NOMO-1 (cell line): ENCODE data around the gene ERCC5.
A peak's percentile ranks its signal among the peaks of the same experiment; 100 is the strongest.

Experiments used
- DNase-seq, 2 experiments: peaks; one replicate each; lab custom pipeline; 2025; ENCODE audit not compliant: unreplicated experiment in 2 of 2; lab: John Stamatoyannopoulos, UW

Gene ERCC5

DNA sequence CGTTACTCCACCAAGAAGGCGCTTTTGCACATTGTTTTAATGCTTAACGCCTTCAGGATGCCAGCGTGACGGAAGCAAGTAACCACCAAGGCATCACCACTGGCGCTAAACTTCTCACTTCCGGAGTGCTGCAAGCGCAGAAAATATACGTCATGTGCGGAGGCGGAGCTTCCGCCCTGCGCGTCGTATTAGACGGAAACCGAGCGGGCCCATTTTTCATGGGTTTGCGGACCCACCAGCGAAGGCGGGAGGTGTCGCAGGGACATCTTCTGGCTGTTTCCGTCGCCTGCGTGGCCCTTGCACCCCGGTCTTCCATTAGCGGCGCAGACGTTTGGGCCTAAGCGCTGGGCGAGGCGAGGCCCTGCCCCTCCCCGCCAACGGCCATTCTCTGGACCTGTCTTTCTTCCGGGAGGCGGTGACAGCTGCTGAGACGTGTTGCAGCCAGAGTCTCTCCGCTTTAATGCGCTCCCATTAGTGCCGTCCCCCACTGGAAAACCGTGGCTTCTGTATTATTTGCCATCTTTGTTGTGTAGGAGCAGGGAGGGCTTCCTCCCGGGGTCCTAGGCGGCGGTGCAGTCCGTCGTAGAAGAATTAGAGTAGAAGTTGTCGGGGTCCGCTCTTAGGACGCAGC is at the start of gene ERCC5:
Gene ERCC5, plus strand, starts transcription at position 403 of the 631 bp plus-strand sequence. CDS start 235 bp downstream, outside the sequence.
- peak; percentile 93 to 95 for DNase-seq

DNA sequence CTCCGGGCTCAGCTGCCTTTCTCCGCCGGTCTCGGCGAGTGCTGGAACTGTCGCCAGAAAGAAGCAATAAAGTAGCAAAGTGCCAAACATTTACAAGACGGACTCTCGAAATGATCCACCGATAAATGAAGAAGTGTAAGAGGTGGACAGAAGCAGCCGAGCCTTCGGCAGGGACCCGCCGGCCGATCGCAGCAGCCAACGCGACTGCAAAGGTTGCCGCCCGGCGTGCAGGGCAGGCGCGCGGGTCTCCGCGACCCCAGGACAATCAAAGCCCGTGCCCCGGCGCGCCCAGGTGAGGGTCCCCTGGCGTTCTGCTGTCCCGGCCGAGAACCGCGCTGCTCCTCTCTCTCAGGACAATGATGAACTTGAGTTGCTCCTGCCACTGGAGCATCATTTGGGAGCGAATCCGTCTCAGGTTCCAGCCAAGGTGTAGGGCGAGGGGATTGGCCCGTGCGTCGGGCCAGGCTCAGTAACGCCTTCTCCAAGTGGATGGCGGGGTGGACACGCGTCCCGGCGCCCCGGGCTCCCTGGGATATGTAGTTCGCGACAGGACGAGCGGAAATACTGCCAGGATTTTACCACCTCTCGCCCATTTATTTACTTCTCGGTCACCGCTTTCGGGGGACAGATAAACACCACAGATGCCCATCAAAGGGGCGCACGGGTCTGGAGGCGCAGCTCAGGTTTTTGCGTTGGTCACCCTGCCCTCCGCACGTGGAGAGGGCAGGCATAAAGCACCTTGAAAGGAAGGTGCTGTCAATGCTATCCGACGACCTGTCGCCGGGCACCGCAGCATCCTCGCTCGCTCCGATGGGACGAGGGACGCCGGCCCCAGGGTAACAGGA is 47.0 kb upstream of the ERCC5 start, which contains the start of the genes BIVM and POGLUT2:
Gene BIVM, plus strand, starts transcription at position 539 of the 845 bp plus-strand sequence. CDS start 8,149 bp downstream, outside the sequence.
Gene POGLUT2, minus strand, starts transcription at position 396 of the 845 bp plus-strand sequence. Its CDS starts 306 bp downstream, at position 90.
- peak; percentile 51 to 56 for DNase-seq

DNA sequence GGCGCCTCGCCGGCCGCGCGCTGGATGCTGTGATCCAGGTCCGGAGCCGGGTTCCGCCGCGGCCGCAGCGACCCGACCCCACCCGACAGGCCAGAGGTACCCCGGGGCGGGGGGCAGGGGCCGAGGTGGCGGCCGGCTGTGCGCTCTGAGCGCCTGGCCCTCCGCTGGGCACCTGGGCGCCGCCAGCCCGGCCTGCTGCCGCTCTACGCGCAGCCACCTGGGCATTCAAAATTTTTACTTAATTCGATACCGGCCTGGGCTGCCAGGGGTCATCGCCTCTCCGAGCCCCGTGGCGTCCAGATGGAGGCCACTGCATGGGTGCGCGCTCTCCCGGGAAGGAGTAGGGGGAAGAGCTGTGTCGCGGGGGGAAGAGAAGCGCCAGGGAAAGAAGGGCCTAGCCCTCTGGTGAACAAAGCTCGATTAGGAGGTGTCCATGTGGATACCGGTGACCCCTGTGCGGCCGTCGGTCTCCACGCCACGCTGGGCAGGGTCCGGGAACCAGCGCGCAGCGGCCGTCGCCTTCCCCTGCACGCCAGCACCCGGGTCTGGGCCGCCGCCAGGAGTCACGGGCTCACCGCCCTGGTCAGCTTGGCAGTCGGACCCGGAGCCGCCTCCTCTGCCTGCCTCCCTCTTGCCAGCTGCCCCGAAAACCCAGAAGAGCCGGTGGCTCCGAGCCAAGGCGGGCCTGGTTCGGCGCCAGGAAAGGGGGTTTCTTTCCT is 46.2 kb upstream of the ERCC5 start:
- no peak for DNase-seq

DNA sequence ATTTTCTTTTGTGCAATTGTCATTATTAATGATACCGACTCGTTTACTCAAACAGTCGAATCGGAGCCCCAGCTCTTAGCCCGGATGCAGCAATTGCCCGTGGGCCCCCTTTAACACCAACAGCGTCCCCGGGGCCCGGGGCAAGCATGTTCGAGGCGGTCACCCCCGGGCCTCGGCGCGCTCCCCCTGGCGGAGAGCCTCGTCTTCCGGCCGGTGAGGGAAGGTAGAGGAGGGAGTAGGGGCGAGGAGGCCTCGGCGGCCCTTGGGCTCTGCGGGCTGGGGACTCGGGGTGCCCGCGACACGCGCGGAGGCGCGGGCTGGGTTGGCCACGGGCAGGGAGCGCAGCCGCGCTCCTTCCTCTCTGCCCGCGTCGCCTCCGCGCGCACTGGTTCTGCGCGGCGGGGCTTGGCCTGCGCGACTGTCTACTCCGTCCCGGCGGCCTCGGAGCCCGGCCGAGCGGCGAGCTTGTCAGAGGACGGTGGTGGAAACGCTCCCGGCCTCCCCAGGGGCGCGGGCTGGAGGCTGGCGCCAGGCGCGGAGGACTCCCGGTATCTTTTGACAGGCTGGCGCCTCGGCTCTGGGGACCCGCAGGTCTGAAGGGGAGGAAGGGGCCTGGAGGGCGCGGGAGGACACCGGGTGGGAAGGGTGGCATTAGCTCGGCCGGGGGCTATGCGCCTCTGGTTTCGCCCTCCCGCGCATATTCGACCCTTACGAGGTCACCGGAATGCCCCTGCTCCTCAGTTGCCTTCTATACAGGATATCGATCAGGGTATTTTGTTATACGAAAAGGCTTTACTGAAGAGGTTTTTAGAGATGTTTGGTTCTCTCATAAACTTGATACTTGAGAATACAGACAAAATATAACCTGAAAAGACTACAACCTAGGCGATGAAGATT is 45.4 kb upstream of the ERCC5 start:
- peak; percentile 63 to 81 for DNase-seq

DNA sequence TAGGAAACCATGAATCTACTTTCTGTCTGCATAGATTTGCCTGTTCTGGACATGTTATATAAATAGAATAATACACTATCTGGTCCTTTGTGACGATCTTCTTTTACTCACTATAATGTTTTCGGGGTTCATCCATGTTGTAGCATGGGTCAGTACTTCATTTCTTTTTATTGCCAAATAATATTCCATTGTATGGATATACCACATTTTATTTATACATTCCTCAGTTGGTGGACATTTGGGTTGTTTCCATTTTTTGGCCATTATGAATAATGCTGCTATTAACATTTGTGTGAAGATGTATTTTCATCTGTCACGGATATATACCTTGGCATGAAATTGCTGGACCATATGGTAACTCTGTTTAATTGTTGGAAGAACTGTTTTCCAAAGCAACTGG is 40.2 kb upstream of the ERCC5 start:
- DNase-seq, result no peak

DNA sequence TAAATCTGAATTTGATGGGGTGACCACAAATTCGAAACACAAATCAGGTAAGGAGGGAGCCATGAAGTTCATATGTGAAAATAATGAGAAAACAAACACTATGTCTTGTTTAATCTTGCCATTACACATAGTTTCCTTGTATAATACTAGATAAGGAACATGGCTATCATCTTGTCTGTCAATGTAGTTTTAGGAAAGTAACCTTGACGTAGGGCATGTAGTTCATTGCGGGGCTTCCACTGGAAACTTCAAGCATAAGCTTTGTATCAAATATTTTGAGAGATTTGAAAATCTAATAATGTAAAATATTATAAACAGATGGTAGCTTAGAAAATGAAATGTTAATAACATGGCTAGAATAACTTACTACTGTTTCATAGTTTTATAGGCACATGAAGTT is 38.1 kb upstream of the ERCC5 start:
- DNase-seq, result no peak

DNA sequence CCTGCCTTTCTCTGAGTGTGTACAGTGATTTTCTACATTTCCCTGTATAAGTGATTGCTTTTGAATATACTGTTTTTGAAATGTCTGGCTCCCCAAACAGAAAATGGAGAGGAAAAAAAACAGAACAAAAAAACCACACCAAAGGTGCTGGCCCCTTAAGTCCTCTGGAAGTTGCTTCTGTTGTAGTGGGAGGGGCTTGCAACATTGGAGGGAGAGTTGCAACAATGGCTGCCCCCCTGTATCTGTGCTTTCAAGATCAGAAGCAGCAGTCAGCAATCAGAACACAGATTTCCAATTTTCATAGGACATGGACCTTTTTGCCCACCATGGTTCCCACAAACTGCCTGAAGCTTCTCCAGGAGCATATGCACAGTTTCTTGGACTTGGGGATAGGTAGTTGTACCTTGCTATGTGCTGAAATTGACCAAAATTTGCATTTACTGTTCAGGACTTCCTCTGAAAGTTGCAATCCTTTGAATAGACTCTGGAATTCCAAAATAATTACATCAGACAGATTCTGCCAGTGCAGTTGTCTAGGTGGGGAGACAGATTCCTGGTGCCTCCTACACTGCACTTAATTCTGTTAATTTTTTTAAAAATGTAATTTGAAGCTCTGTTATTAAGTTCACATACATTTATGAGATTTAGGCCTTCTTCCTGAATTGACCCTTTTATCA is 33.1 kb upstream of the ERCC5 start:
- DNase-seq, result no peak

DNA sequence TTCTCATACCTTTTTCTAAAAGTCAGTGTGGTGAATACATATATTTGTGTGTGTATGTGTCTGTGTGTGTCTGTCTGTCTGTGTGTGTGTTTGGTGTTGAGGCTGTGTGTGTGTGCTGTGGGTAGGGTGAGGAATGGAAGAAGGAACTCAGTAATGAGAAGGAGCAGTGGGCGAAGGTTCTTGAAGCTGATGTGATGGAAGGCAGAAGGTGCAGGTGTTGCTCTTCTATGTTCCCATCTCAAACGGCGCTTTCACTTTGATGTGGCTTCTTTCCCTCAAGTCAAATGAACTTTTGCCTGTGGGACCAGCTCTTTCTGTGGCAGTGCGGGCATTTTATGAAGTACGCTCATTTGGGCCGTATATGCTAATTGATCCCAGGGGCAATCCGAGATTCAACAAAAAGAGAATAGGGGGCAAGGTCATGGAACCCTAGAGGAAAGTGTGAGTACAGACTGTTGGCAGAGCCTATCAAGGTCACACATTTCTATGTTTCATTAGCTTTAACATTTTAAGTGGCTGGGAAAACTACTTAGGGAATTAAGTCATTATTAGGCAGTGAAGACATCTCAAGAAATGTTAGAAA is 31.7 kb upstream of the ERCC5 start:
- no peak for DNase-seq

DNA sequence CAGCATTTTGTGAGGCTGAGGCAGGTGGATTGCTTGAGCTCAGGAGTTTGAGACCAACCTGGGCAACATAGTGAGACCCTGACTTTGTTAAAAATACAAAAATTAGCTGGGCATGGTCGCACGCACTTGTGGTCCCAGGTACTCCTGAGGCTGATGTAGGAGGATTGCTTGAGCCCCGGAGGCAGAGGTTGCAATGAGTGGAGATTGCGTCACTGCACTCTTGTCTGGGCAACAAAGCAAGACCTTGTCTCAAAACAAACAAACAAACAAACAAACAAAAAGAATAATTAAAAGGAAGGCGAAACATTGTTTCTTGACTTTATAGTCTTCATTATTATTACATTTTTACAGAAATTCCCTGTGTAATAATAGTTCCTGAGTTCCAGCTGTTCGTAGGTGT is 31.0 kb upstream of the ERCC5 start:
- no peak for DNase-seq

DNA sequence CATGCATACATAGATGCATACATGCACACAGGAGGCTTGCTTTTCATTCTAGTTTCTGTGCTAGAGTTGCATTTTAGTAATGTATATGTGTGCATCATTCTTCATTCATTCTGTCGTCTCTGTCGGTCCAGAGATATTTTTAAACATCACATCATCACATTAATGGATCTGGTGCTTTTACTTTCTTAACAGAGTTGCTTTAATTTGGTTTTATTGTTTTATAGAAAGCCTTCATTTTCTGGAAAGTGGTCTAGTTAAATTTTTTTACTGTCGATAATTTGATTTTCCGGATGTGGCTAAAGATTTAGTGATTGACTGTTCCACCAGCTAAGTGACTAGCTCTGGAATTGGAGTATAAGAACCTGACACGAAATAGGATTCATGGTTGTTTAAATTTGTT is 30.0 kb upstream of the ERCC5 start:
- no peak for DNase-seq

DNA sequence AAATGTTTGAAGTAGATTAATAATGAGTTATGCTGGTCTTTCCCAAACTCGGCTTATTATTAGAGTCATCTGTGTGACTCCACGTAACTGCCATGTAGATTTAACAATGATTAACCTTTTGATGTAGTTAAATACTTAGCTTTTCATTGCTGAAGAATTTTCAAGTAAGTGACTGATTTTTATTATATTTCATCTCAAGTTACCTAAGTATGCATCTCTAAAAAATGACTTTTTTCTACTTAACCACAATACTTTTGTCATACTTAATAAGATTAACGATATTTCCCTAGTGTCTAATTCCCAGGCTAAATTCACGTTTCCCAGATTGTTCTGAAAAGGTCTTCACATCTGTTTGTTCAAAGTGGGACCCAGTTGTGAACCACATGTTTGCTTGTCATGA is 29.1 kb upstream of the ERCC5 start:
- DNase-seq, result no peak

DNA sequence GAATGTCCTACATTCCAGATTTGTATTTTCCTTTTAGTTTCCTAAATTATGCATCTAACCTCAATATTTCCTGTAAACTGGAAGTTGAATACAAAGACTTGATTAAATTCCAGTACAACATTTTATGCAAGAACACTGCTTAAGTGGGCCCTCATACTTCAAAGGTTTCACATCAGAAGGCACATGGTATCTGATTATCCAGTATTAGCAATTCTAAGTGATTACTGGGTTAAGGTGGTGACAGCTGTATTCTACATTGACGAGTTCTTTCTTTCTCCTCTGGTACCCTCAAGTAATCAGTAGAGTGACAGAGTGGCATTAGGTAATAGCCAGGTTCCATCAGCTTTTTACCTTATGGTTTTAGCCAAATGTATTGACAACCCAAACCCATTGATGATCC is 28.6 kb upstream of the ERCC5 start:
- no peak for DNase-seq

DNA sequence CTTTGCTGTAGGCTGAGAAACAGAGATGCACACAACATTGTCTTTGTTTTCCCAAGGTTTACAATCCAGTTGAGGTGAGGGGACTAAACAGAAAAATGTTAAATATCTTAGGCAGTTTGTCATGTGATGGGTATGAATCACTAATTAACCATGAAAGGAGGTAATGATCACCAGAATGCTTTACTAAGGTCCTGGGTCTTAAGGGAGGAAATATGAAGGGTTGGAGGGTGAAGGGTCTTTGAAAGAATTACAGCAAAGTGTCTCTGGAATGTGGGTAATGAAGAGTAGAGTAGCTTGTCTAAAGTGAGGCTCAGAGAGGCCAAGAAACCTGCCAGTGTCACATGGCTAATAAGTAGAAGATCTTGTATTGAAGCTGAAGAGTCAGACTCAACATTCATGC is 27.9 kb upstream of the ERCC5 start:
- DNase-seq, result no peak

DNA sequence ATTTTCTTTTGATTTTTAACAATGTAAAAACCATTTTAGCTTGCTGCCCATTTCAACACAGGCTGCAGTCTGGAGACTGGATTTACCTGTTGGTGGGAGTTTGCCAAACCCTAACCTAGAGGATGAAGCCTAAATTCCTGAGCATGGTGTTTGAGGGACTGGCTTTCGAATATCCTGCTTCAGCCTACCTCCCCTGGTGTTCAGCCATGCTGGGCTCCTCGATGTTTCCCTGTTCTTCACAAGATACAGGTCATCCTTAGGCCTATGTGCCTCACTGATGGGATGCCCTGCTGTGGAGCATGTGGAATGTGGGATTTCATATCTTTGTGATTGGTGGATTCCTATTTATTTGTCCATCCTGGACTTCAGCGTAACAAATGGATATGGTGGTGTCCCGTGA is 20.4 kb upstream of the ERCC5 start:
- no peak for DNase-seq

DNA sequence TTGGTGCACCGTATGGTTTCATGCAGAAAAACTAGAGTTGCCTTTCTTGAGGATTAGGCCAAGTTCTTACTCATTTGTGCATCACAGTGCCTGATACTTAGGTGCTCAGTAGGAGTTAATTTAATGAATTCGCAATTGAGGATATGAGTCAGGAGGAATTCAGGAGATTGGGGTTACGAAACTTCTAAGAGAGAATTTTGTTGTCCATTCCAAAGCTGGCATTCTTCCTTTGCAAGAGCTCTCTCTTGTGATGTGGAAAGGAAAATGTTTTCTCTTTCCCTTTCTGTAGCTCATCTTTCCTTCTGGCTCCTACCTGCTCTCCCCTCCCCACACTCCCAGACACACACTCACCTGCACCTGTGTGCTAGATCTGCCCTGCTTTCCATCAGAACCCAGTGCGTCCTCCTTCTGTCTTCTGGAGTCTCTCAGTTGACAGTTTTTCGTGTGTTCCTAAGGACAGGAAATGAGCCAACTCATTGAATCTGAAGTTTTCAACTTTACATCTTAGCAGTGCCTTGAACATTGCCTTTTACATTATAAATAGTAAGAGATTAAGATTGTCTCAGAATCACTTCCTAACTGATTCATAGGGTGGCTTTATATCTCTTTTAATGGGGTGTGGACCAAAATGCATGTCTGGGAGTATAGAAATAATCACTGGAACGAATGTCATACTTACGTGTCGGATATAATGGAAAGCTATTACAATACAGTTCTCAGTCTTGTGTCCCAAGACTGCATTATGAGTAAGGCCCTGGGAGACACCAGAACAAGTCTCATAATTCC is 19.7 kb upstream of the ERCC5 start:
- DNase-seq, result no peak

DNA sequence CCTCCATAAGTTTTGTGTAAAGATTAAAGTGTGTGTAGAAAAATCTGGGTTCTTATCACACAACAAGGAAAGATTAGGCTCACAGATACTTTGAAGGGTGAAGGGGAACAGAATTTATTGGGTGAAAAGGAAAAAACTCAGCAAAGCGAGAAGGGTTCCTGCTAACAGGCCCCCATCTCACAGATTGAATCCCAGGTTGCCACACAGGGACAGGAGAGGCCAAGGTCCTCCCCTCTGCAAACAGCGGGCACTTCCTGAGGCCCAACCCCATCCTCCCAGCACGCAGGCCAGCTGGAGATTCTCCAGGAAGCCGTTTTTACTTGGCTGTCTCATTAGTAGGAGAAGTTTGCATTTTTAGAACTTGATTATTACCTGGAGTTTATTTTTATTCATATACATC is 15.2 kb upstream of the ERCC5 start:
- no peak for DNase-seq

DNA sequence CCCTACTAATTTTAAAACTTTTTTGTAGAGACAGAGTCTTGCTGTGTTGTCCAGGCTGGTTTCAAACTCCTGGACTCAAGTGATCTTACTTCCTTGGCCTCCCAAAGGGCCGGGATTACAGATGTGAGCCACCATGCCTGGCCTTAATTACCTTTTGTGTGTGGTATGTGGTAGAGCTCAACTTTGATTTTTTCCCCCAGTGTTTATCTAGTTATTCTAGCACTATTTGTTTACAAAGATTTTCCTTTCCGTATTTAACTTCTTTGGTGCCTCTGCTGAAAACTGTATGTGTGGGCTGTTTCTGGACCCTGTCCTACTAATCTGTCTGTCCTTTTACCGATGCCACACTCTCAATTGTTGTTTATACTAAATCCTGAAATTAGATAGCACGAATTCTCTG is 9.4 kb upstream of the ERCC5 start:
- no peak for DNase-seq

DNA sequence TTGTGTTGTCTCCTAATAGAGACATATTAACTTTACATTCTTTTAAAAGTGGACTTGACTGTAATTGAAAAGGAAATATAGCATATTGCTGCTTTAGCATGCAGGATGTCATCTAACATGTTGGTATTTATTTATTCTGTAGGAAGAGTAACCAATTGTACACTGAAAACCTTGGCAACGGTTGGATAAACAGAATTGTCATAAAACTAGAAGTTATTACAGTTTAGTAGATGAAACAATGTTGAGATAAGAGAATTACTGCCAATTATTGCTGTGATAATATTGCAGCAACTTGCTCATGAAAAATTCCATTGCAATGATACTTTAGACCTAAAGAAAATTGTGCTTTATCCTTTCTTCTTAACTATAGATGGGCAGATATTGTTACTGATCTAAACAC is 7.6 kb upstream of the ERCC5 start:
- DNase-seq, result no peak

DNA sequence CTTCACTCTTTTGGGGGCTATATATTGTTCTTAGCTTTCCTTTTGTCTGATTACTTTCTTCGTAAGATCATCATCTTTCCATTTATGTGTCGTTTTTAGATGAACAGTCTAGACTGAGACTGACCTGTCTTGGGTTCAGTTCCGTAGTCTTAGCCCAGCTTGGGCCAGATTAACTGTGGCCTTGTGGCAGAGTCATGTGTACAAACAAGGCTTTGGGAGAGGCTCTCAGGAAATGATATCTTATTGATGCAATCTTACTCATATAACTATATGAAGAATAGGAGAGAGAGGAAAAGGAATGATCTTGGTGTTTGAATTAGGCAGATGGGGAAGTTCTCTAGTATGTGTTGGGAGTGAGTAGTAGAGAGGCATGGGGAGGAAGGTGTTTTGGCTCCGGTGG is 6.8 kb upstream of the ERCC5 start:
- DNase-seq, result no peak
